Neural progenitor cell (in vitro differentiated cells): ENCODE data around the gene TANC1. TPM values are rescaled to one million over a fixed set of nuclear protein-coding genes. Genes with fewer than 3 reads are reported as not detected.

Experiments used
- DNase-seq: peaks from one replicate; pipeline ENCODE4 v3.0.0-alpha.2; 2016; ENCODE audit warnings: low spot score
- H2AFZ ChIP-seq: fragments of 200-600 bp; sonication (generic); replicated peaks from 2 replicates; pipeline ENCODE4 v1.6.1; 2016; ENCODE audit warnings: antibody characterized with exemption
- H3F3A ChIP-seq: fragments of 200-600 bp; sonication (generic); 2 replicates; pipeline ENCODE4 v1.6.1; 2016; ENCODE audit warnings: antibody characterized with exemption, low read depth
- H3K27ac ChIP-seq: fragments of 200-600 bp; sonication (generic); 2 replicates; pipeline ENCODE4 v1.5.1; 2016; ENCODE audit warnings: mild to moderate bottlenecking
- H3K27me3 ChIP-seq: fragments of 200-600 bp; sonication (generic); 2 replicates; pipeline ENCODE4 v1.6.1; 2016; ENCODE audit warnings: mild to moderate bottlenecking, moderate library complexity
- H3K36me3 ChIP-seq: fragments of 200-600 bp; sonication (generic); 2 replicates; pipeline ENCODE4 v1.5.1; 2016
- H3K4me1 ChIP-seq: fragments of 200-600 bp; sonication (generic); 2 replicates; pipeline ENCODE4 v1.6.1; 2016; ENCODE audit warnings: mixed run types
- H3K4me2 ChIP-seq: fragments of 200-600 bp; sonication (generic); 2 replicates; pipeline ENCODE4 v1.6.1; 2016
- H3K4me3 ChIP-seq: fragments of 200-600 bp; sonication (generic); 2 replicates; pipeline ENCODE4 v1.5.1; 2016
- H3K79me2 ChIP-seq: fragments of 200-600 bp; sonication (generic); 2 replicates; pipeline ENCODE4 v1.6.1; 2016; ENCODE audit warnings: low read depth
- H3K9ac ChIP-seq: fragments of 200-600 bp; sonication (generic); 2 replicates; pipeline ENCODE4 v1.6.1; 2016
- H3K9me3 ChIP-seq: fragments of 200-600 bp; sonication (generic); 2 replicates; pipeline ENCODE4 v1.5.1; 2016; ENCODE audit warnings: low read depth
- H4K20me1 ChIP-seq: fragments of 200-600 bp; sonication (generic); 2 replicates; pipeline ENCODE4 v1.6.1; 2016; ENCODE audit warnings: low read depth
- H3K27ac Mint-ChIP-seq: 3 replicates; pipeline ENCODE4 v1.8.0; 2021; ENCODE audit warnings: mixed read lengths
- H3K27me3 Mint-ChIP-seq: 2 replicates; pipeline ENCODE4 v1.8.0; 2022; ENCODE audit warnings: low read depth, mild to moderate bottlenecking, inconsistent platforms, moderate library complexity, mixed read lengths; ENCODE audit not compliant: insufficient read depth
- H3K36me3 Mint-ChIP-seq: 3 replicates; pipeline ENCODE4 v1.8.0; 2021; ENCODE audit warnings: mixed read lengths
- H3K4me1 Mint-ChIP-seq: 3 replicates; pipeline ENCODE4 v1.8.0; 2021; ENCODE audit warnings: mixed read lengths
- H3K4me3 Mint-ChIP-seq: 3 replicates; pipeline ENCODE4 v1.8.0; 2021; ENCODE audit warnings: mild to moderate bottlenecking, moderate library complexity, mixed read lengths
- H3K9me3 Mint-ChIP-seq: 3 replicates; pipeline ENCODE4 v1.8.0; 2020; ENCODE audit warnings: mixed read lengths
- EZH2 ChIP-seq: fragments of 200-600 bp; sonication (generic); IDR thresholded peaks from 2 replicates; pipeline ENCODE4 v1.6.1; 2017; ENCODE audit warnings: antibody characterized with exemption, mild to moderate bottlenecking, moderate library complexity
- EZH2phosphoT487 ChIP-seq: fragments of 200-600 bp; sonication (generic); IDR thresholded peaks from 2 replicates; pipeline ENCODE4 v1.6.1; 2017; ENCODE audit warnings: antibody characterized with exemption
- total RNA-seq: library from RNA; depleted of rRNA; stranded (reverse); fragments of >200 nt; gene quantifications from 2 replicates; pipeline ENCODE4 v1.2.3, GENCODE V29; 2015; ENCODE audit warnings: low replicate concordance
- TF ChIP-seq, protein P1 (sequence below): fragments of 200-600 bp; sonication (generic); IDR thresholded peaks from 2 replicates; pipeline ENCODE4 v1.5.1; 2017; ENCODE audit warnings: antibody characterized with exemption, mild to moderate bottlenecking

The TANC1 gene
- total RNA-seq, 1 donor from 2014 or later = 11.9 TPM

DNA sequence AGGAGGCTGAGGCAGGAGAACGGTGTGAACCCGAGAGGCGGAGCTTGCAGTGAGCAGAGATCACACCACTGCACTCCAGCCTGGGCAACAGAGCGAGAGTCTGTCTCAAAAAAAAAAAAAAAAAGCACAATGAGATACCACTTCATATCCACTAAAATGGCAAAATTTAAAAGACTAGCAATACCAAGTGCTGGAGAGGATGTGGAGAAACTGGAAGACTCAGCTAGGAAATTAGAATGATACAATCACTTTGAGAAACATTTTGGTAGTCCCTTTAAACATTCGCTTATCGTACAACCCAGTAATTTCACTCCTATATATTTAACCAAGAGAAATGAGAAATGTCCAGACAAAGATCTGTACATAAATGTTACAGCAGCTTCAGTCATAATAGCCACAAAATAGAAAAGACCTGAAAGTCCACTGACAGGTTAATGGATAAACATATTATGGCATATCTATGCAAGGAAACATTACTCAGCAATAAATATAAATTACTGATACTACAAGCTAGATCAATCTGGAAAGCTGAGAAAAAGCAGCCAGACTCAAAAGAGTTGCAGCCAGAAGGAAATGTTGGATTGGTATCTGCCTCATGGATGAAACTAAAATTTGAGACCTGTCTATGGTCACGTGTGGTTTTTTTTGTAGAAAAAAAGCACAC is 278.0 kb downstream of the TANC1 start:
- Histone ChIP-seq H3K79me2 (no peaks in the 10 kb centered on the region), H3K4me3 (no peak overlapping the region), H3F3A (no peaks in the 10 kb centered on the region), H3K9me3 (no peaks in the 10 kb centered on the region), H3K9ac (no peak overlapping the region), H2AFZ (no peak overlapping the region), H3K4me2 (no peak overlapping the region), H3K36me3 (peaks cover 4% of the 10 kb centered on the region), H3K27ac (no peak overlapping the region), H3K27me3 (no peaks in the 10 kb centered on the region), H3K4me1 (no peaks in the 10 kb centered on the region), H4K20me1 (no peaks in the 10 kb centered on the region)
- TF ChIP-seq EZH2 (no peak), EZH2phosphoT487 (no peak)
- TF ChIP-seq, protein P1, sequence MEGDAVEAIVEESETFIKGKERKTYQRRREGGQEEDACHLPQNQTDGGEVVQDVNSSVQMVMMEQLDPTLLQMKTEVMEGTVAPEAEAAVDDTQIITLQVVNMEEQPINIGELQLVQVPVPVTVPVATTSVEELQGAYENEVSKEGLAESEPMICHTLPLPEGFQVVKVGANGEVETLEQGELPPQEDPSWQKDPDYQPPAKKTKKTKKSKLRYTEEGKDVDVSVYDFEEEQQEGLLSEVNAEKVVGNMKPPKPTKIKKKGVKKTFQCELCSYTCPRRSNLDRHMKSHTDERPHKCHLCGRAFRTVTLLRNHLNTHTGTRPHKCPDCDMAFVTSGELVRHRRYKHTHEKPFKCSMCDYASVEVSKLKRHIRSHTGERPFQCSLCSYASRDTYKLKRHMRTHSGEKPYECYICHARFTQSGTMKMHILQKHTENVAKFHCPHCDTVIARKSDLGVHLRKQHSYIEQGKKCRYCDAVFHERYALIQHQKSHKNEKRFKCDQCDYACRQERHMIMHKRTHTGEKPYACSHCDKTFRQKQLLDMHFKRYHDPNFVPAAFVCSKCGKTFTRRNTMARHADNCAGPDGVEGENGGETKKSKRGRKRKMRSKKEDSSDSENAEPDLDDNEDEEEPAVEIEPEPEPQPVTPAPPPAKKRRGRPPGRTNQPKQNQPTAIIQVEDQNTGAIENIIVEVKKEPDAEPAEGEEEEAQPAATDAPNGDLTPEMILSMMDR = no peak
- Mint-ChIP-seq H3K4me3 (no peak overlapping the region), H3K9me3 (peaks cover 12% of the 10 kb centered on the region), H3K36me3 (peaks cover 26% of the 10 kb centered on the region), H3K27ac (no peak overlapping the region), H3K27me3 (peaks cover 2% of the 10 kb centered on the region), H3K4me1 (peaks cover 2% of the 10 kb centered on the region)
- no peak for DNase-seq

- no peak for DNase-seq
- Mint-ChIP-seq H3K27ac (no peak overlapping the region), H3K4me1 (peaks cover 6% of the 10 kb centered on the region), H3K9me3 (peaks cover 7% of the 10 kb centered on the region), H3K4me3 (no peak overlapping the region), H3K27me3 (peaks cover 5% of the 10 kb centered on the region), H3K36me3 (peaks cover 15% of the 10 kb centered on the region)
- H3K9ac ChIP-seq = no peak overlapping the region
- no peaks in the 10 kb centered on the region for H3K79me2 ChIP-seq
- no peak overlapping the region for H3K4me3 ChIP-seq
- no peaks in the 10 kb centered on the region for H3F3A ChIP-seq
- no peaks in the 10 kb centered on the region for H3K9me3 ChIP-seq
- no peaks in the 10 kb centered on the region for H3K27me3 ChIP-seq
- TF ChIP-seq, protein P1 = no peak
- TF ChIP-seq EZH2phosphoT487 (no peak), EZH2 (no peak)
- no peak overlapping the region for H3K27ac ChIP-seq
- no peak overlapping the region for H2AFZ ChIP-seq
- no peaks in the 10 kb centered on the region for H3K4me1 ChIP-seq
- no peaks in the 10 kb centered on the region for H4K20me1 ChIP-seq
- H3K36me3 ChIP-seq = peaks cover 4% of the 10 kb centered on the region
- H3K4me2 ChIP-seq = no peak overlapping the region
Observed at GRCh38 chr2:159249990-159250715, 281.7 kb downstream of the TANC1 start.

DNA sequence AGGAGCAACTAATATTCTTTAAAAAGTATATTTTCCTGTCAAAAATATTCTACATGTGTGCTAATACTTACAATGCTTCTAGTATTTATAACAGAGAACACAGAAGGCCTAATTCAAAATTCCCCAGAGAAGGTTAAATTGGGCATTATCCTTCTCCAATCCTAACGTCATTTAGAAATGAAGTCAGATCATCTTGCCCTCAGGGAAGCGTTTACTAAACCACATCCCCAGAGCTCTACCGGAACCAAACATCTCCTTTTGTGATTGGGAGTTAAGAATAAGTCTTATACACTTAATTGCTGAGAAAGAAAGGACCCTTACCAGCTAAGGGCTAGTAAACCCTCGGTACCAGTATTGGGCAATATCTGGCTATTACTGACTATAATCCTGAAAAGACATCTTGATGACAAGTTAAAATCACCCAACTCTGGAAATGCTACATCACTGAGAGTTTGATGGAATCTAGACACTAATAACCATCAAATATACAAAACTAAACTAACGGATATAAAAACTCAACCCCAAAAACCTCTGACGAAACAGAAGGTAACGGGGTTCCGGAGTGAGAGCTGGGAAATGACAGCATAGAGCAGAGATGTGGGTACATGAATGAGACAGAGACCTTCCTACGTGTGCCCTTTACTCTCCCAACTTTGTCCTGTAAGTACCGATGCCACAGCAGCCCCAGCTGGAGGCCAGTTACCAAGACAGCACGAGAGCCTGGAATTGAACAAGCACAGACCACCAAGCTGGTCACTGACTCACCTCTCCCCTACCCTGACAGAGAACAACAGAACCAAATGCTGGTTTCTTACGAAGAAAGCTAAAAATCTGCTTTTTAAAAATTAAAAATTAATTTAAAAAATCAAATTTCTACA is 283.1 kb downstream of the TANC1 start:
- no peaks in the 10 kb centered on the region for H3K4me1 ChIP-seq
- Mint-ChIP-seq H3K4me1 (peaks cover 6% of the 10 kb centered on the region), H3K4me3 (no peak overlapping the region), H3K9me3 (no peaks in the 10 kb centered on the region), H3K27me3 (peaks cover 5% of the 10 kb centered on the region), H3K36me3 (peaks cover 13% of the 10 kb centered on the region), H3K27ac (no peak overlapping the region)
- H3K79me2 ChIP-seq = no peaks in the 10 kb centered on the region
- H3F3A ChIP-seq = no peaks in the 10 kb centered on the region
- H3K9ac ChIP-seq = no peak overlapping the region
- peaks cover 4% of the 10 kb centered on the region for H3K36me3 ChIP-seq
- DNase-seq = no peak
- no peak overlapping the region for H2AFZ ChIP-seq
- no peaks in the 10 kb centered on the region for H3K27me3 ChIP-seq
- no peak overlapping the region for H3K4me3 ChIP-seq
- H3K27ac ChIP-seq = no peak overlapping the region
- no peaks in the 10 kb centered on the region for H3K9me3 ChIP-seq
- no peak for TF ChIP-seq EZH2phosphoT487
- TF ChIP-seq, protein P1 = no peak
- no peak for TF ChIP-seq EZH2
- H4K20me1 ChIP-seq = no peaks in the 10 kb centered on the region
- H3K4me2 ChIP-seq = no peak overlapping the region
